GM19043 (cell line): Measurements from ENCODE around the gene LMBR1.
"Not testable (repeated sequence)": the region's sequence is repeated elsewhere in the genome, so short reads cannot be mapped to it uniquely, and the experiment has no call there.

Source experiments
- ATAC-seq: cut with Tn5 transposase; IDR thresholded peaks from one replicate; pipeline ENCODE4 v1.9.1; 2021; ENCODE audit warnings: low read depth; ENCODE audit not compliant: unreplicated experiment

Gene LMBR1

DNA sequence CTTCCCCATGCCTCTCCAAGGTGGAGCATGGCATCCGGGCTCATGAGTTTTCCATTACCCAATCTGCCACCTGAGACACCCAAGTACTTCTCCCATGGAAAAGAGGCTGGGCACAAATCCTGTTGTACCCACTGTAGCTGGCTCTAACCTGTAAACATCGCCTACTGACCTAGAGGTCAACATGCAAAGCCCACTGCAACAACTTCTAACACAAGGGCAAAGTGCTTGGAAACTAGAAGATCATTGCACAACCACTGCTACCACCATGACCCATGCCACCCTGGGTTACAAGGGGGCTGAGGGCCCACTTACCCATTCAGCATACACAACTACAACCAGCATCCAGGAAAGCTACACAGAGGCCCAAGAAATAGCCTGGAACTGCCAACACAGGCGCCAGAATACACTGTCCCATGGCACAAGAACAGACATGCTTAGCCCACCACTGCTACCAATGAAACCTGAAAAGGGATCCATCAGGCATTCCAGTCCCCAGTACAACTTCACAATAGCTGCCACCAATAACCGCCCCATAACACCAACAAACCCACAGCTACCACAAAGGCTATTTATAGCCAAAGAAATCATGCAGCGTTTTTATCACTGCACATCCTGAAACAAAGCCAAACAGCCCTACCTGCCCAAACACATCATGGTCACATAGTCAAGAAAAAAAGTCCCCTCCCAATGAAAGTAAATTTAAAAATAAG is 189.1 kb downstream of the LMBR1 start:
- ATAC-seq: no peak

DNA sequence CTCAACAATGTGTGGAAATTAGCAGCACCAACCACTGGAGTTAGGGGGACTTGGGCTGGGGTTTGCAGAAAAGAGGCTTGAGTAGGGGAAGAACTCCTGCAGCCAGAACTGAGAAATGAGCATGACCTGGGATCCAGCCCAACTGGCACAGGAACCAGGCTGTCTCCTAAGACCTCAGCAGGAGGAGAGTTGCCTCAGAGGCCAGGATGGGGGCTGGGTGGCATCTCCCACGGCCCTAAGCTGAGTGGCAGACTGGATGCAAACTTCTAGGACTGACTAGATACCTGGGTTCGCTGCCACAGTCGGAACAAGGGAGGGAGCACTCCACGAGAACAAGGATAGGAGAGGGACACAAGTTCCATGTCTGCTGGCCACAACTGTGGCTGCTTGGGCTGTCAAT is 189.8 kb downstream of the LMBR1 start:
- no peak for ATAC-seq

DNA sequence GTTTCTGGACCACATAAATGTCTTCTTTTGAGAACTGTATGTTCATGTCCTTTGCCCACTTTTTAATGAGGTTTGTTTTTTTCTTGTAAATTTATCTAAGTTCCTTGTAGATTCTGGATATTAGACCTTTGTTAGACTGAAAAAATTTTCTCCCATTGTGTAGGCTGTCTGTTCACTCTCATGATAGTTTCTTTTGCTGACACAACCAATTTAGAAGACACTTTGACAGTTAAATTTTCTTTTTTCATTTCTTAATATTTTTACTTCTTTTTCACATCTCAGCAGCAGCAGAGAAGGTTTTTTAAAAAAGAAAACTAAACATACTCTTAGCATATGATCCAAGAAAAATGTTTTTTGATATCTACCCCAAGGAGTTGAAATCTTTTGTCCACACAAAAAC is 190.6 kb downstream of the LMBR1 start:
- no peak for ATAC-seq

DNA sequence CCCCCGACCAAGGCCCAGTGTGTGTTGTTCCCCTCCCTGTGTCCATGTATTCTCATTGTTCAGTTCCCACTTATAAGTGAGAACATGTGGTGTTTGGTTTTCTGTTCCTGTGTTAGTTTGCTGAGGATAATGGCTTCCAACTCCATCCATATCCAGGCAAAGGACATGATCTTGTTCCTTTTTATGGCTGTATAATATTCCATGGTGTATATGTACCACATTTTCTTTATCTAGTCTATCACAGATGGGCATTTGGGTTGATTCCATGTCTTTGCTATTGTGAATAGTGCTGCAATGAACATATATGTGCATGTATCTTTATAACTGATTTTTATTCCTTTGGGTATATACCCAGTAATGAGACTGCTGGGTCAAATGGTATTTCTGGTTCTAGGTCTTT is 191.2 kb downstream of the LMBR1 start:
- ATAC-seq: not testable (repeated sequence)

DNA sequence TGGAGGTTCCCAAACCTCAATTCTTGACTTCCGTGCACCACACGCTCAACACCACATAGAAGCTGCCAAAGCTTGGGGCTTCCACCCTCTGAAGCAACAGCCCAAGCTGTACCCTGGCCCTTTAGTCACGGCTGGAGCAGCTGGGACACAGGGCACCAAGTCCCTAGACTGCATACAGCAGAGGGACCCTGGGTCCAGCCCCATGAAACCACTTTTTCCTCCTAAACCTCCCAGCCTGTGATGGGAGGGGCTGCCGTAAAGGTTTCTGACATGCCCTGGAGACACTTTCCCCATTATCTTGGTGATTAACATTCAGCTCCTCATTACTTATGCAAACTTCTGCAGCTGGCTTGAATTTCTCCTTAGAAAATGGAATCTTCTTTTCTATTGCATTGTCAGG is 194.5 kb downstream of the LMBR1 start:
- not testable (repeated sequence) for ATAC-seq

DNA sequence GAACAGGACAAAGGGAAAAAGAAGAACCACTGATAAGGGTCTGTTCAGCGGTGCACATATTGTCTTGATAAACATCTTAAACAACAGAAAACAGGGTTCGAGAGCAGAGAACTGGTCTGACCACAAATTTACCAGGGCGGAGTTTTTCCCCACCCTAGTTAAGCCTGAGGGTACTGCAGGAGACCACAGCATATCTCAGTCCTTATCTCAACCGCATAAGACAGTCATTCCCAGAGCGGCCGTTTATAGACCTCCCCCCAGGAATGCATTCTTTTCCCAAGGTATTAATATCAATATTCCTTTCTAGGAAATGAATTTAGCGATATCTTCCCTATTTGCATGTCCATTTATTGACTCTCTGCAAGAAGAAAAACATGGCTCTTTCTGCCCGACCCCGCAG is 195.7 kb downstream of the LMBR1 start:
- not testable (repeated sequence) for ATAC-seq

DNA sequence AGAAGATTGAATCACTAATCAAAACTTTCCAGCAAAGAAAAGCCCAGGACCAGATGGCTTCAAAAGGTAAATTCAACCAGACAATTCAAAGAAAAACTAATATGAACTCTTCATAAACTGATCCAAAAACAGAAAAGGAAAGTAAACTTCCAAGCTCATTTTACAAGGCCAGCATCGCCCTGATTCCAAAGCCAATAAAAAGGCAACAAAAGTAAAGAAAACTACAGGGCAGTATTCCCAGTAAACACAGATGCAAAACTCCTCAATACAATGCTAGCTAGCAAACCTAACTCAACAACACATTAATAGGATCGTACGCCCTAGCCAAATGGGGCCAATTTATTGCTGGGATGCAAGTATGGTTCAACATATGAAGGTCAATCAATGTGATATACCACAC is 199.4 kb downstream of the LMBR1 start:
- ATAC-seq: no peak

DNA sequence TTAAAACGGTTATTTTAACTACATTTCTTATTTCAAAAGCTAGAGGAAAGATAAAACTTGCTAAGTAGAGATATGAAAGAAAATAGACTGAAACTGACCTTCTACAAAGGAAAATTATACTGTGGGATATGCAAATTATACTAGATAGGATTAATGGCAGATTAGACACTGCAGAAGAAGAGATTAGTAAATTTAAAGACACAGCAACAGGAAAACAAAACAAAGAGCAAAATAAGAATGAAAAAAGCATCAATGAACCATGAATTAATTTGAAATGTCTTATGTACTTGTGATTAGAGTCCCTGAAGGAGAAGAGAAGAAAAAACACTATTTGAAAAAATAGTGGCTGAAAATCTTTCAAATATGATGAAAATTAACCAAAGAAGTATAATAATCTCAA is 200.1 kb downstream of the LMBR1 start:
- ATAC-seq: no peak

DNA sequence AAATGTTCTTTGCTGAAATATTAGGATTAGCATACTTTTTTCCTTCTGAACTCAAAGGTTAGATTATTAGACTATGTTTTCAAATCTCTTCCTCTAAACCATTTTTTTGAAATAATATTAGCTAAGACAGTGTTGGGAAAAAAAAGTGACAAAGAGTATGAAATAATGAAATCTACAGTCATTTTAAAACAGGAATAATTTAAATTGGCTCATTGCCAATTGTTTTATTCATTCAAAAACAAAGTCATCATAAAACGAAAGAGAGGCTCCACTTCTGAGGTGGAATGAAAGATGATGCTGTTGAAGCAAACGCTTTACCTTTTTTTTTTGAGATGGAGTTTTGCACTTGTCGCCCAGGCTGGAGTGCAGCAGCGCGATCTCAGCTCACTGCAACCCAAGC is 201.2 kb downstream of the LMBR1 start:
- no peak for ATAC-seq

DNA sequence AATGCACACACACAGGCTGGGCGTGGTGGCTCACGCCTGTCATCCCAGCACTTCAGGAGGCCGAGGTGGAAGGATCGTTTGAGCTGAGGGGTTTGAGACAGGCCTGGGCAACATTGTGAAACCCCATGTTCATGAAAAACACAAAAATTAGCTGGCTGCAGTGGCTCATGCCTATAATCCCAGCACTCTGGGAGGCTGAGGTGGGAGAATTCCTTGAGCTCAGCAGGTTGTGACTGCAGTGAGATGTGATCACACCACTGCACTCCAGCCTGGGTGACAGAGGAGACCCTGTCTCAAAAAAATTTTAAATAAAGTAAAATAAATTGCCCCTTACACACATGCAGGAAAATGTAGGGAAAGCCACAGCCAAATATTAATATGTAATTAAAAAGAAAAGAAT is 208.3 kb downstream of the LMBR1 start:
- no peak for ATAC-seq

DNA sequence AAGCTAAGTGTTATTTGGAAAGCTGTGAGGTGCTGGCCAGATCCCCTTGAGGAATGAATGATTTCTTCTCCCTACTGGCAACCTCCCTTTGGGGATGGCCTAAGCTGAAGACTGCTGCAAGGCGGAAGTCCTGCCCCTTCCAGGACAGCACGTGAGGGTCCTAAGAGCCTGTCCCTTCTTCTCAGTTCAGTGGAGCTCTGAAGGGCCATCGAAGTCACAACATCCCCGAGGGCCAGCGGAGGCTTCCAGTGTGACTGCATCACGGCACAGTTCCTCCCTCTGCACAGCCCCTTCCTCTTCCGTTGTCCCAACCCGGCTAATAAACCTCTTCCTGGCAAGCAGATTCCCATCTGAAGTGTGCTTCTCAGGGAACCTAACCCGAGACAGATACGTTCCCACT is 208.7 kb downstream of the LMBR1 start:
- no peak for ATAC-seq

DNA sequence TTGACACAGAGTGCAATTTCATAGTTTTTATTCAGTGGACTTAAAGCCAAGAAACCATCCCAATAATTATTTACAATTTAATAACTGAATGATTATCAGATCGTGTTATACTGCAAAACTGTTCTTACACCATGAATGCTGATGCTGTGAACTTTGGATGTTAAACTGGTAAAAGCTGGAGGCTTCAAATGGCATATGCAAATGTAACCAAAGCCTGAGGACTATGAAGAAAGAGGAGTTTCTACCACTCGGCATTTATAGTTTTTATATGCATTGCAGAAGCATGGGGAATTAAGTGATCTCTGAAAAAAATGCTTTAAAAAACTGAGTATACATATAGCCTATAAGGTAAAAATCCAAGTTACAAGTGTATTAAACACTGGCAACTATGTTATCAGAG is 210.1 kb downstream of the LMBR1 start:
- no peak for ATAC-seq

DNA sequence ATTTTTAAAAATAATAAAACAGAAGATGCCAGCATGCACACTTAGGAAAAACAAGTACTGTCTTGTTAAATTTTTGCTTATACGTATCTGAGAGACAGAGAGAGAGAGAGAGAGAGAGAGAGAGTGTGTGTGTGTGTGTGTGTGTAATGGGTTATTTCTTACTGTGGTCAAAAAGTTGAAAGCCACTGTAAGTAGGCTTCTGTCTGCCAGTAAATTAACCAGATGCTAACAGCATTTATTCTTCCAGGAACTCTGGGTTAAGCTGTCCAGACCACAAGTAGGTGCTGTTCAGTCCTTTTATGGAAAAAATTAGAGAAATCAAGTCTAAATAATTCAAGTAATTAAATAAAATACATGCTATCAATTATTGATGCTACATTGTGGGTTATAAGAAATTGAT is 212.7 kb downstream of the LMBR1 start:
- ATAC-seq: no peak

DNA sequence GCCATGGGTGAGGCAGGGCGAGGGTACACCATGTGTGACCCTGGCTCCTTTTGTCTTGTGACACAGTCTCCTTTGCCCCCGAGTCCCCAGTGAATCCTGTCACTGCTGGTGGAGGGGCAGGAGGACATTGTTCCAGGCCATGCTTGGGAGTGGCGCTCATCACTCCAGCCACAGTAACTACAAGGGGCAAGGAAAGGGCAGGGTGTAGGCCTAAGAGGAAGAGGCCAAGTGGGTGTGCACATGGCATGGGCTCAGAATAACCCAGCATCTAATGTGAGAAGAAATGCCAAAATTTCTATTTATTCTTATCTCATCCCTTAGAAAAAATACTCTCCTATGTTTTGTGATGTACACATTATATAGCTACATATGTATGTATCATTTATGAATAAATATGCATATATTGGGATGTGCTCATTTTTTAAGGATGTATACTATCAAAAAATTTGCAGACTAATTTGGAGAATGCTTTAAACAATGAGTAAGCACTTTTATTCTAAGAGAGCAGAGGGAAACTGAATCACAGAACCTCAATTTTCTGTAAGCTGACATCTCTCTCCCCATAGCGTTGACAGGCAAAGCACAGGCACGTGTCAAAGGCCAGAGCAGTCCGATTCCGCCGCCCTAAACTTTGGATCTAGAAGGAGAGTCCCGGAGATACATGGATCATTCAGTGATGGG is 215.5 kb downstream of the LMBR1 start:
- no peak for ATAC-seq

DNA sequence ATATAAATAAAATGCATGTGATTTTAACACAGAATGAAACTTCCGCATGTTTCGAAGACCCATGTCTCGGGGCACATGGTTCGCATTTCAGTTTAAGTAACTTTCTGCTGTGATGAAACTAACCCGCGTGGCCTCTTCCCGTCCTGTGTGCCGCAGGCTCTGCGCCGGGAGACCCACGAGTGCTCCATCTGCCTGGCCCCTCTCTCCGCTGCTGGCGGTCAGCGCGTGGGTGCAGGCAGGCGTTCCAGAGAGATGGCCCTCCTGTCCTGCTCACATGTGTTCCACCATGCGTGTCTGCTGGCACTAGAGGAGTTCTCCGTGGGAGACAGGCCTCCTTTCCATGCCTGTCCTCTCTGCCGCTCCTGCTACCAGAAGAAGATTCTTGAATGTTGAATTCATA is 216.7 kb downstream of the LMBR1 start:
- no peak for ATAC-seq

DNA sequence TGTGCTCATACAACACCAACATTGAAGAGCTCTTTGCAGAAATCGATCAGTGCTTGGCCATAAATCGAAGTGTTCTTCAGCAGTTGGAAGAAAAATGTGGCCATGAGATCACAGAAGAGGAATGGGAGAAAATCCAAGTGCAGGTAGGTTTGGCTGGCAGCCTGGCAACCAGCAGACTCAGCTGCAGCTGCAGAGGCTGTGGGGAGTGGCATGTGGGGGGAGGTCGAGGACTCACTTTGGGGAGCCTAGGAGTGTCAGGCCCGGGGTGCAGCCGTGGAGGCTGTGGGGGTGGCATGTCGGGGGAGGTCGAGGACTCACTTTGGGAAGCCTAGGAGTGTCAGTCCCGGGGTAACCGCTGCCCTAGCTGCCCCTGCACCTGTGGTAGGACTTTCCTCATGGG is 217.3 kb downstream of the LMBR1 start:
- ATAC-seq: no peak

DNA sequence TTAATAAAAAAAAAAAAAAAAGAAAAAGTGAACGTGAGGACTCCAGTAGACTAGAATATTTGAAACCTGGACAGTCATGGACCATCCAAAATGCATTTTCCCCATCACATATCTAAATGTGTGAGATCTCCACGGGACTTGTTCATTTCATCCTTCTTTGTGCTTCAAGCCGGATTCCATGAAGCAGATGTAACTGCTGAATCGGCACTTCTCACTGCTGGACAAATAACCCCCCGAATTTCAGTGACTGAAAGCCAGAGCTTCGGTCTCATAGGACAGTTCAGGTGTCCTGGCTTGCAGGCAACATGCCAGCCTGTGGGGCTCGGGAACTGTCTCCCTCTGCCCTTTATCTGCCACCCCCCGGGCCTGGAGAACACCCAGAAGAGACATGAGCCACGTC is 219.1 kb downstream of the LMBR1 start:
- no peak for ATAC-seq

DNA sequence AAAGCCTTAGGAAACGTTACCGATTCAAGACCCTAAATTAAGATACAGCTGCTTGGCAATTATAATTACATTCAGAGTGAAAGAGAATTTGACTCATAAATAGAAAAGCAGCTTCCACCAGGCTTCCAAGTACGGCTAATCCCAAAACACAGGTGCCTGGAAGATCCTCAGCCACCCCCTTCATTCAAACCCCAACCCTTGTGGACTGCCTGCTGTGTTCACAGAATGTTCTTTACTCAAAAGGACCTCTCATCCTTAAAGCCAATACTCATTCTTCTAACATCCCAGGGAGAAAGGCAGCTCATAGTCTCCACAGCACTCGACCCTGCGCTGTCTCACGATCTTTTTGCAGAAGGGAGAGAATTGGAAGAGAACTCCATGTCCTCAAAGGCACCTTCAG is 219.5 kb downstream of the LMBR1 start:
- ATAC-seq: no peak

DNA sequence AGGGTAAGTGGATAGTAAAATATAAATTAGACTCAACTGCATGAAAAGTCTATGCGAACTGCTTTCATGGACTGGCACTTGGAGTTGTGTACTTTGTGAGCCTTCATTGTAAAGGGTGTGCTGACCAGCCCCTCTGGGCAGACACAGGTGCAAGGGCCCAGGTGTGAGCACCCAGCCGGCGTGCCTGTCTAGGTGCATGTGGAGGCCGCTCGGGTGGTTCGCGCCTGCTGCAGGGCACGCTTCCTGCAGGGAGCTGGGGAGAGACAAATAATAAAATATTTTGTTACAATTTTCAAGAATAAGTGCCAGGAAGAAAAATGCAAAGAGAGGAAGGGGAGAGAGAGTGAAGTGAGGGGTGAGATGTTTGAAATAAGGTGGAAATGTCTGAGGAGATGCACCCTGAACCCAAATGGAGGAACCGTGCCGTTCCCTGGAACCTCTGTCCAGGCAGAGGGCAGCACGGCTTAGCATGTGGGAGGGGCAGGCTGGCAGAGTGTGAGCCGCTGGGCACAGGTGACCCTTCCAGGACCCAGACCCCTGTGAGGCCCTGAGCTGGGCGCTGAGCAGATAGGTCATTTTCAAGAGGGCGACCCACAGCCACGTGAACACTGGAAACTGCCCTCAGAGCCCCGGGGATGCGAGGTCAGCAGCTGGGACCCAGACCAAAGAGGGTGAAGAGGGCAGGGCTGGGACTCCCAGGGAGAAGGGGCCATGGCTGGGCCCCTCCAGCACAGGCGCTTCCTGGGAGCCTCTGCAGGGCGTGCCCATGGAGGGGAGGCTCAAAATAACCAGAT is 223.8 kb downstream of the LMBR1 start:
- no peak for ATAC-seq

DNA sequence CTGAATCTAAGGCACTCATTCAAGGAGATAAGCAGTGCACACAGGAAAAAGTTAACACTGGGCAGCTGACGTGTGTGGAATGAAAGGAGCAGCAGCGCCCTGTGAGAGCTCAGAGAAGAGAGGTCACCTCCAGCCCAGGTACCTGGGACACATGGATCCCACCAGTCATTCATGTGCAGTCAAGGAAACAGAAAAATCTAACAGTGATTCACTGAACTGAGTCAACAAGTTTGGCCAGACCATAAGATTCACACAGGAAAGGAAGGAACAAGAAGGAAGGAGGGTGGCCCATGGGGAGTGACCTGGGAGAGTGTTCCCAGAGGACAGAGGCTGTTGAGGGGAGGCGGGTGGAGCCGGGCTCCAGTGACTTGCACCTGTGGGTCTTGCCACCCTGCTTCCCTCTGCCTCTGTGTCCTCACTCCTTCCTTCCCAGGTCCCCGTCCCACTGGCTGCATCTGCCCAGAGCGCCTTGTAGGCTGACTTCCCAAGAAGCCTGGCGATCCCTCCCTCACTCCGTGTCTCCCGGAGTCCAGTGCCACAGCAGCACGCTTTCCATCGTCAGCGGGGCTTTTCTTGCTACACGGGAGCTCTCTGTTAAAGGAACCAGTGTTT is 224.7 kb downstream of the LMBR1 start:
- no peak for ATAC-seq

DNA sequence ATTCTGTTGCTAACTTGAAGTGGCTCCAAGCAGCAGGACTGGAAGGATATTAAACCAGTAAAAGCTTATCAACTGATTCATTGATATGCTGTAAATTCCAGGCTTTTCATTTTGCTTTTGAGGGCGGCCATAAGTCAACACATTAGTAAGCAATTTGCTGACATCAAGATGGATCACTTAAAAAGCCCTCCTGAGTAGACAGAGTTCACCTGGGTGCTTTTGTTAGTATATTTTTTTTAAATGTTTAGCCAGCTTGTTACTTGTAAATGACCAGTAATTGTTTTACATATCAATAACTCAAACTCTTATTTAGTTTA is 225.9 kb downstream of the LMBR1 start:
- ATAC-seq: no peak
